Caco-2 (cell line): ENCODE data around the gene ZNHIT2. TPM values are rescaled to one million over a fixed set of nuclear protein-coding genes. Genes with fewer than 3 reads are reported as not detected.

ENCODE experiments used
- BruUV-seq: library from RNA; stranded (reverse); fragments of 400-500 nt; replicated peaks from 2 replicates; lab custom pipeline; 2021; lab: Mats Ljungman, UMichigan
- CTCF ChIA-PET: fragments of 300-600 bp; sonication (Branson Sonifier 250); formaldehyde crosslinking; loops from one replicate; lab custom pipeline; 2022; ENCODE audit warnings: antibody characterized with exemption; lab: Charles Lee
- POLR2A ChIA-PET: fragments of 300-600 bp; sonication (Branson Sonifier 250); formaldehyde crosslinking; loops from one replicate; lab custom pipeline; 2022; ENCODE audit warnings: antibody characterized with exemption; lab: Charles Lee
- DNase-seq, 2 experiments: peaks; one replicate each; pipeline versions ENCODE4 v3.0.0 to v3.0.0-alpha.2; 2020 to 2022
- H3K27me3 ChIP-seq: replicated peaks from 2 replicates; pipeline ENCODE4 v1.6.0; 2011; ENCODE audit warnings: low read length; ENCODE audit not compliant: control insufficient read depth, insufficient read depth
- H3K36me3 ChIP-seq: 2 replicates; pipeline ENCODE4 v1.5.1; 2011; ENCODE audit warnings: low read length; ENCODE audit not compliant: control insufficient read depth, insufficient read depth
- H3K4me1 ChIP-seq: fragments of 250-450 bp; sonication (Bioruptor Pico); 2 replicates; pipeline ENCODE4 v1.5.1; 2020; ENCODE audit warnings: mild to moderate bottlenecking
- H3K4me3 ChIP-seq: 2 replicates; pipeline ENCODE4 v1.5.1; 2011; ENCODE audit warnings: low read depth, mild to moderate bottlenecking, control low read depth, low read length
- H3K9me3 ChIP-seq: fragments of 250-450 bp; sonication (Bioruptor Pico); 2 replicates; pipeline ENCODE4 v1.5.1; 2020; ENCODE audit warnings: mild to moderate bottlenecking, moderate library complexity
- H3K27ac Mint-ChIP-seq: one replicate; pipeline ENCODE4 v1.8.0; 2022; ENCODE audit warnings: mixed read lengths; ENCODE audit not compliant: unreplicated experiment
- H3K27me3 Mint-ChIP-seq: one replicate; pipeline ENCODE4 v1.8.0; 2022; ENCODE audit warnings: mixed read lengths; ENCODE audit not compliant: insufficient read depth, unreplicated experiment
- H3K36me3 Mint-ChIP-seq: one replicate; pipeline ENCODE4 v1.8.0; 2022; ENCODE audit warnings: mild to moderate bottlenecking, mixed read lengths; ENCODE audit not compliant: insufficient read depth, unreplicated experiment
- H3K4me1 Mint-ChIP-seq: one replicate; pipeline ENCODE4 v1.8.0; 2022; ENCODE audit warnings: low read depth, mixed read lengths; ENCODE audit not compliant: unreplicated experiment
- H3K4me3 Mint-ChIP-seq: one replicate; pipeline ENCODE4 v1.8.0; 2022; ENCODE audit warnings: mild to moderate bottlenecking, moderate library complexity, mixed read lengths; ENCODE audit not compliant: unreplicated experiment
- H3K9me3 Mint-ChIP-seq: one replicate; pipeline ENCODE4 v1.8.0; 2022; ENCODE audit warnings: mixed read lengths; ENCODE audit not compliant: unreplicated experiment
- CTCF ChIP-seq, 2 experiments: fragments of 200-600 bp in 1 of 2; IDR thresholded peaks; 1 replicate in 1 of 2; 2 replicates in 1 of 2; pipeline versions ENCODE4 v1.5.1 to v1.8.0; 2011 to 2022; ENCODE audit warnings: antibody characterized with exemption in 1 of 2, control low read depth in 1 of 2, inconsistent platforms in 1 of 2, low read depth in 1 of 2, low read length in 1 of 2, mild to moderate bottlenecking in 1 of 2, moderate library complexity in 1 of 2; ENCODE audit not compliant: insufficient read depth in 1 of 2, severe bottlenecking in 1 of 2, unreplicated experiment in 1 of 2
- intact Hi-C: fragments of 100-400 bp; cut with micrococcal nuclease; formaldehyde crosslinking; loops from one replicate; pipeline ENCODE4 v1.10.0; 2022; ENCODE audit not compliant: unreplicated experiment
- total RNA-seq: library from RNA; stranded (reverse); gene quantifications from 2 replicates; pipeline ENCODE4 v1.2.3, GENCODE V29; 2022

The ZNHIT2 gene
- total RNA-seq, 1 experiment from 2014 or later, result 14.7 TPM

DNA sequence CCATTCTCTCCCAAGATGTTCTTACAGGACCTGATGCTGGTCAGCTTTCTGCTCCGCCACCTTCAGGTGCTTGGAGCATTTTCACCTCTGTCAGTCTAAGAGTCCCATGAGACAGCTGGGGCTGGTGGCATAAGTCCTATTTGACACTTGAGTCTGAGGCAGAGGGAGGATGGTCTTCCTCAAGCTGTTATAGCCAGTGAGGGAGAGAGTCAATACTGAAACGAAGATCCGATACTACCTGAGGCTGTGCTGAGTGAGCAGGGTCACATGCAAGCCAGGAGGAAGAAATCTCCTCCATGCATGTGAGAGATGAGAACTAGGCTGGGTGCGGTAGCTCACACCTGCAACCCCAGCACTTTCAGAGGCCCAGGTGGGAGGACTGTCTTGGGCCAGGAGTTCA, 27.9 kb downstream of the ZNHIT2 start:
- H3K36me3 ChIP-seq, result peaks cover 2% of the 10 kb centered on the region; the same call in 1 of the 2 replicates
- H3K27ac Mint-ChIP-seq, result no peak overlapping the region
- BruUV-seq, result no TSS peak
- H3K36me3 Mint-ChIP-seq, result peaks cover 16% of the 10 kb centered on the region
- no peaks in the 10 kb centered on the region for H3K27me3 Mint-ChIP-seq
- no peak overlapping the region for H3K4me3 Mint-ChIP-seq
- peaks cover 10% of the 10 kb centered on the region; the same call in 1 of the 2 replicates for H3K4me1 ChIP-seq
- peaks cover 7% of the 10 kb centered on the region for H3K4me1 Mint-ChIP-seq
- H3K27me3 ChIP-seq, result no peaks in the 10 kb centered on the region
- no peak for DNase-seq
- TF ChIP-seq CTCF (IDR thresholded peaks at IDR 0.05; ENCODE audit: insufficient read depth in 1 of 2, low read depth in 1 of 2, low read length in 1 of 2, severe bottlenecking in 1 of 2, unreplicated experiment in 1 of 2), result no peak
- no peak overlapping the region for H3K4me3 ChIP-seq
- H3K9me3 ChIP-seq, result no peaks in the 10 kb centered on the region
- ChIA-PET CTCF (interaction anchor here (0.5 kb wide), 1 partner anchor 25 kb away, joined by 5 read pairs; no protein-coding TSS in a partner anchor), POLR2A (no interaction called here)
- intact Hi-C loops, result no loop called here
- H3K9me3 Mint-ChIP-seq, result no peaks in the 10 kb centered on the region

GRCh38 chr11:65087827-65088226, 29.7 kb downstream of the ZNHIT2 start:
- no peak overlapping the region for H3K4me3 Mint-ChIP-seq
- TF ChIP-seq CTCF (IDR thresholded peaks at IDR 0.05; ENCODE audit: insufficient read depth in 1 of 2, low read depth in 1 of 2, low read length in 1 of 2, severe bottlenecking in 1 of 2, unreplicated experiment in 1 of 2), result no peak
- Histone ChIP-seq H3K4me3 (no peak overlapping the region), H3K9me3 (no peaks in the 10 kb centered on the region), H3K36me3 (peaks cover 2% of the 10 kb centered on the region; the same call in 1 of the 2 replicates), H3K27me3 (no peaks in the 10 kb centered on the region), H3K4me1 (peaks cover 12% of the 10 kb centered on the region; the same call in 1 of the 2 replicates)
- peaks cover 34% of the 10 kb centered on the region for H3K36me3 Mint-ChIP-seq
- no peaks in the 10 kb centered on the region for H3K9me3 Mint-ChIP-seq
- intact Hi-C loops, result no loop called here
- no peak overlapping the region for H3K27ac Mint-ChIP-seq
- H3K4me1 Mint-ChIP-seq, result peaks cover 9% of the 10 kb centered on the region
- DNase-seq, result no peak
- ChIA-PET CTCF (no interaction called here), POLR2A (no interaction called here)
- no peaks in the 10 kb centered on the region for H3K27me3 Mint-ChIP-seq
- no TSS peak for BruUV-seq

DNA sequence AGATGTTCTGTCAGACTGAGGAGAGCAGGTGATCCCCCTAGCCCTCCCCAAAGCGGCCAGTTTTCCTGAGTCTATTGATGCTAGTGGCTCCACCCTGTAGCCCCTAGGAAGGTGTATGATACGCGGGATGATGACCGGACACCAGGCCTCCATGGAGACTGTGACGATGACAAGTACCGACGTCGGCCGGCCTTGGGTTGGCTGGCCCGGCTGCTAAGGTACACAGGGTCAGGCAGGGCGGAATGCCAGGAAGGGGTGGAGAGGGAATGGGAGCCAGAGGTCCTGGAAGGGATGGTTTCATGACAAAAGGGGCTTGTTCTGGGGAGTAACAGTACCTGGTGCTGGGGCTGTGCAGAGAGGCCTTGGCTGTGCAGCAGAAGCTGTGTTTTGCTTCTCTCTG, 30.3 kb downstream of the ZNHIT2 start:
- no peak for DNase-seq
- BruUV-seq, result no TSS peak
- no peak overlapping the region for H3K4me3 Mint-ChIP-seq
- Histone ChIP-seq H3K36me3 (peaks cover 2% of the 10 kb centered on the region; the same call in 1 of the 2 replicates), H3K4me3 (no peak overlapping the region), H3K27me3 (no peaks in the 10 kb centered on the region), H3K4me1 (peaks cover 16% of the 10 kb centered on the region; the same call in 1 of the 2 replicates), H3K9me3 (no peaks in the 10 kb centered on the region)
- no peaks in the 10 kb centered on the region for H3K27me3 Mint-ChIP-seq
- peaks cover 12% of the 10 kb centered on the region for H3K4me1 Mint-ChIP-seq
- ChIA-PET CTCF (no interaction called here), POLR2A (no interaction called here)
- no peak overlapping the region for H3K27ac Mint-ChIP-seq
- intact Hi-C loops, result no loop called here
- H3K9me3 Mint-ChIP-seq, result no peaks in the 10 kb centered on the region
- H3K36me3 Mint-ChIP-seq, result peaks cover 39% of the 10 kb centered on the region
- no peak for TF ChIP-seq CTCF (IDR thresholded peaks at IDR 0.05; ENCODE audit: insufficient read depth in 1 of 2, low read depth in 1 of 2, low read length in 1 of 2, severe bottlenecking in 1 of 2, unreplicated experiment in 1 of 2)
